ENCODE results near the gene SMIM35.

Gene SMIM35

DNA sequence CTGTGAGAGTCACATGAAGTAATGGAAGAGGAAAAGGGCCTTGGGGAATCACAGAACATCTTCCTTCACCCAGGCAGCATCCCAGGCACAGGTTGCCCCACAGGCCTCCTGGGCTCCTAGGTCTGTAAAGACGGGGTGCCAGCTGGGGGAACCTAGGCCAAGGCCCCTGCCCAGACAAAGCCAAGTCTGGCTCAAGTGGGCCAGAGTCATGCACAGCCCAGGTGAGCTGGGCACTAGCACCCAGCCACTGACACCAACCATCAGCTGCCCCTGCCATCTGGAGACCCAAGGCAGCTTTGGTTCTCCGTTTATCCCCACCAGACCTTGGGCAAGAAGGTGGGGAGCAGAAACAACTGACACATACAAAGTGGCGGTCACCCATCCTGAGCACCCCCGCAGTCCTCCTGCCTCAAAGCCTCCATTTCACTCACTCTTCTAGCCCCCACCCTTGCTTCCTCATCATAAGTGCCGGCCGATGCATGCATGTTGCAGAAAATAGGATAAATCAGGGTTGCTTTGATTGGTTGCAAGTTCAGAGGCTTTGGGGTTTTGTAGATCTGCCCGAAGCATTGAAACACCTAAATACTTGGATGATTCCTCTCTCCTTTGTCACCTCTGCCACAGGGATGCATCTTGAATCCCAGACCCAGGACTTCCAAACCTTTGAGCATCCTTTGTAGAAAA is 36.4 kb downstream of the SMIM35 start:
- Histone ChIP-seq H4K20me1 (ENCODE audit: low read depth, low read length) (no peaks in the 10 kb centered on the region), H3K27ac (ENCODE audit: low read depth, low read length) (no peak overlapping the region), H3K4me3 (ENCODE audit: insufficient read depth, low read length, poor library complexity, severe bottlenecking) (no peak overlapping the region), H3K4me2 (ENCODE audit: low read depth, low read length, poor library complexity, severe bottlenecking) (no peak overlapping the region), H3K9ac (ENCODE audit: low read length) (no peak overlapping the region), H3K36me3 (ENCODE audit: low read length) (no peaks in the 10 kb centered on the region), H3K27me3 (ENCODE audit: low read length) (no peaks in the 10 kb centered on the region), H3K9me3 (ENCODE audit: insufficient read depth, low read length) (no peaks in the 10 kb centered on the region), H3F3A (ENCODE audit: insufficient read depth) (no peaks in the 10 kb centered on the region), H3K9me2 (replicated peaks; ENCODE audit: insufficient read depth, low read length) (no peaks in the 10 kb centered on the region), H3K79me2 (ENCODE audit: insufficient read depth, low read length) (no peaks in the 10 kb centered on the region), H2AFZ (ENCODE audit: low read depth, low read length, severe bottlenecking) (no peak overlapping the region)
- no peak for TF ChIP-seq EZH2phosphoT487 (conservative IDR thresholded peaks at IDR 0.05; ENCODE audit: low read length)
- TF ChIP-seq, protein P1, sequence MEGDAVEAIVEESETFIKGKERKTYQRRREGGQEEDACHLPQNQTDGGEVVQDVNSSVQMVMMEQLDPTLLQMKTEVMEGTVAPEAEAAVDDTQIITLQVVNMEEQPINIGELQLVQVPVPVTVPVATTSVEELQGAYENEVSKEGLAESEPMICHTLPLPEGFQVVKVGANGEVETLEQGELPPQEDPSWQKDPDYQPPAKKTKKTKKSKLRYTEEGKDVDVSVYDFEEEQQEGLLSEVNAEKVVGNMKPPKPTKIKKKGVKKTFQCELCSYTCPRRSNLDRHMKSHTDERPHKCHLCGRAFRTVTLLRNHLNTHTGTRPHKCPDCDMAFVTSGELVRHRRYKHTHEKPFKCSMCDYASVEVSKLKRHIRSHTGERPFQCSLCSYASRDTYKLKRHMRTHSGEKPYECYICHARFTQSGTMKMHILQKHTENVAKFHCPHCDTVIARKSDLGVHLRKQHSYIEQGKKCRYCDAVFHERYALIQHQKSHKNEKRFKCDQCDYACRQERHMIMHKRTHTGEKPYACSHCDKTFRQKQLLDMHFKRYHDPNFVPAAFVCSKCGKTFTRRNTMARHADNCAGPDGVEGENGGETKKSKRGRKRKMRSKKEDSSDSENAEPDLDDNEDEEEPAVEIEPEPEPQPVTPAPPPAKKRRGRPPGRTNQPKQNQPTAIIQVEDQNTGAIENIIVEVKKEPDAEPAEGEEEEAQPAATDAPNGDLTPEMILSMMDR (IDR thresholded peaks at IDR 0.05; ENCODE audit: insufficient read depth, low read length, poor library complexity, severe bottlenecking) = no peak

DNA sequence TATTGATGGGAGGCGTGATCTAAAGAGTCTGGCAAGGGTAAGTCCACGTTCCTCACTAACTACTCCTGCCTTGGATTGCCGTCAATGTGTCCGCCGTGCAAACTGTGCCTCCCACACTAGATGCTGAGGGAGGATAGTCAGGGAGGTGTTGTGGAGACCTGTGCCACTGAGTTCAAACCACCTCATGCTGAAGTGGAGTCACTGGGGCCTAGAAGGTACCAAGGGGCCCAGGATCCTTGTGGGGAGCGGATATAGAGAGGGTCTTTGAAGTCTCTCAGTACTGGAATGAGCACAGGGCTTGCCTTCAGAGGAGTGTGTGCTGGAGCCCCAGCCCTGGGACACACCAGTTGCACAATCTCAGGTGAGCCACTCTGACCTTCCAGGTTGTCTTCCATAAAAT is 37.0 kb downstream of the SMIM35 start:
- no peak overlapping the region for H2AFZ ChIP-seq (ENCODE audit: low read depth, low read length, severe bottlenecking)
- no peak overlapping the region for H3K9ac ChIP-seq (ENCODE audit: low read length)
- H3K79me2 ChIP-seq (ENCODE audit: insufficient read depth, low read length) = no peaks in the 10 kb centered on the region
- H3K4me2 ChIP-seq (ENCODE audit: low read depth, low read length, poor library complexity, severe bottlenecking) = no peak overlapping the region
- no peak overlapping the region for H3K27ac ChIP-seq (ENCODE audit: low read depth, low read length)
- no peaks in the 10 kb centered on the region for H4K20me1 ChIP-seq (ENCODE audit: low read depth, low read length)
- no peaks in the 10 kb centered on the region for H3K36me3 ChIP-seq (ENCODE audit: low read length)
- no peaks in the 10 kb centered on the region for H3K9me3 ChIP-seq (ENCODE audit: insufficient read depth, low read length)
- no peak overlapping the region for H3K4me3 ChIP-seq (ENCODE audit: insufficient read depth, low read length, poor library complexity, severe bottlenecking)
- H3K9me2 ChIP-seq (replicated peaks; ENCODE audit: insufficient read depth, low read length) = no peaks in the 10 kb centered on the region
- H3K27me3 ChIP-seq (ENCODE audit: low read length) = no peaks in the 10 kb centered on the region
- H3F3A ChIP-seq (ENCODE audit: insufficient read depth) = no peaks in the 10 kb centered on the region
- TF ChIP-seq, protein P1 (IDR thresholded peaks at IDR 0.05; ENCODE audit: insufficient read depth, low read length, poor library complexity, severe bottlenecking) = no peak
- no peak for TF ChIP-seq EZH2phosphoT487 (conservative IDR thresholded peaks at IDR 0.05; ENCODE audit: low read length)

DNA sequence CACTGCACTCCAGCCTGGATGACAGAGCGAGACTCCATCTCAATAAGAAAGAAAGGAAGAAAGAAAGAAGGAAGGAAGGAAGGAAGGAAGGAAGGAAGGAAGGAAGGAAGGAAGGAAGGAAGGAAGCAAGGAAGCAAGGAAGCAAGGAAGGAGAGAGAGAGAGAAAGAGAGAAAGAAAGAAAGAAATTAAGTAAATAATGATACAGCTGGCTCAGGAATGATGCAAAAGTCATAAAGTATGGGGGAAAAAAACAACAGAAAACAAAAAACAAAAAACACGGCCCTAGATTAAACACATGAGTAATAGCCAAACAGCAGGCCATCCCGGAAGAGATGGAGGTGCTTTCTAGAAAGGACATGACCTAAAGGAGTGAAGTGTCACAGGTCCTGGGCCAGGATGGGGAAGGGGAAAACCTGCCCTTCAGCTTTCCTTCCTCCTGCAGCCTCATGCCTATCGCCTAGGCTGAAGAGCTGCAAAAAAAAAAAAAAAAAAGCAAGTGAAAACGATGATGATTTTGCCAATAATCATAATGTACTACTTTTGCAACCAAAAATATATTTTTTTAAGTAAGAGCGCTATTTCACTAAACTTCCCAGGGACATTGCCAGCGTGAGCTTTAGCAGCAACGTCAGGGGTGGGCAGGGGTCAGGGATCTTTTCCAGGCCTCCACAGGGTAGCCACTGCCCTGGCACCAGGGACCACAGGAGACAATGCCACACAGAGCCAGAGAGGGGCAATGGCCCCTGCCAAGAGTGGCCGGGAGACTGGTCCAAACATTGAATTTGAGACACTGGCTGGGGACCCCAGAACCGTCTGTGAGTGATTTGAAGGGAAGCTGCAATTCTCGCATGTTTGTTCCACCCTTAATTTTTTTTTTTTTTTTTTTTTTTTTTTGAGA is 38.0 kb downstream of the SMIM35 start:
- TF ChIP-seq EZH2phosphoT487 (conservative IDR thresholded peaks at IDR 0.05; ENCODE audit: low read length) = no peak
- TF ChIP-seq, protein P1 (IDR thresholded peaks at IDR 0.05; ENCODE audit: insufficient read depth, low read length, poor library complexity, severe bottlenecking) = no peak
- no peaks in the 10 kb centered on the region for H3K36me3 ChIP-seq (ENCODE audit: low read length)
- H3F3A ChIP-seq (ENCODE audit: insufficient read depth) = no peaks in the 10 kb centered on the region
- no peaks in the 10 kb centered on the region for H3K27me3 ChIP-seq (ENCODE audit: low read length)
- no peak overlapping the region for H3K4me2 ChIP-seq (ENCODE audit: low read depth, low read length, poor library complexity, severe bottlenecking)
- no peaks in the 10 kb centered on the region for H3K9me2 ChIP-seq (replicated peaks; ENCODE audit: insufficient read depth, low read length)
- no peak overlapping the region for H2AFZ ChIP-seq (ENCODE audit: low read depth, low read length, severe bottlenecking)
- no peaks in the 10 kb centered on the region for H3K79me2 ChIP-seq (ENCODE audit: insufficient read depth, low read length)
- H3K9ac ChIP-seq (ENCODE audit: low read length) = no peak overlapping the region
- no peak overlapping the region for H3K27ac ChIP-seq (ENCODE audit: low read depth, low read length)
- H4K20me1 ChIP-seq (ENCODE audit: low read depth, low read length) = no peaks in the 10 kb centered on the region
- H3K4me3 ChIP-seq (ENCODE audit: insufficient read depth, low read length, poor library complexity, severe bottlenecking) = no peak overlapping the region
- H3K9me3 ChIP-seq (ENCODE audit: insufficient read depth, low read length) = no peaks in the 10 kb centered on the region

Data from SU-DHL-6 (cell line).